GM15510 (cell line): ENCODE measurements around the gene PTPRM.

Experiments
- POLR2A ChIP-seq: IDR thresholded peaks from 3 replicates; pipeline ENCODE4 v1.6.1; 2011; ENCODE audit warnings: borderline replicate concordance; ENCODE audit not compliant: insufficient read length; ENCODE audit errors: extremely low read depth

Gene PTPRM

GRCh38 chr18:8303151-8303755, 736.1 kb downstream of the PTPRM start:
- TF ChIP-seq POLR2A, result no peak

DNA sequence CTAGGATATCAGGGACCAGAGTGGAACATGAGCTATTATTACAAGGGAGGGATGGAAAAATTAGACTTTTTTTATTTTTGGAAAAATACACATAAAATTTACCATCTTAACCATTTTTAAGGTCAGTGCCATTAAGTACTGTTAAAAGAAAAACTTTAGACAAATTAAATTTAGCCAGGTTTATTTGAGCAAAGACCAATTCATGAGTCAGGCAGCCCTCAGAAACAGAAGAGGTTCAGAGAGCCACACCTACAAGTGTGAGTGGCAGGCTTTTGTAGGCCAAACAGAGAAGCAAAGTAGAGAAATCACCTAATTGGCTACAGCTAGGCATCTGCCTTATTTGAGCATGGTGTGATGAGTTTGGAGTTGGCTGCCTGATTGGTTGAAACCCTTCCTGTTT, 740.8 kb downstream of the PTPRM start:
- no peak for TF ChIP-seq POLR2A

DNA sequence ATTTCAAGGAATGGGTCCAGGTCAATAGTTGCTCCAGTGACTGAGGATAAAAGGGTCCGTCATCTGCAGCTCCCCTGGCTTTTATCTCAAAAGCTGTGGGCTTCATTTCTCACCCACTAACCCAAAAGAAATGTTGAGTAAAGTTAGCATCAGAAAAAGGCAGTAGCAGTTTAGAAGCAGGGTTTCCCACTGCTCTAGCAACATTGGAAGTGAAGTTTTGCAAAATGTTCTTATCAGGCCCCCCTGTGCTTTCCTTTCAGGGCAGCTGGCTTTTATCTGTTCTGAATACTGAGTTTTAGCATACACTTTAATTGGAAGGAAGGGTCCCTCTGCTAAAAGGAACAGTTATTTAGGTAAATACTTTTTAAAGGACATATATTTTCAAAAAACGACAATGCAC, 745.9 kb downstream of the PTPRM start:
- TF ChIP-seq POLR2A, result no peak

DNA sequence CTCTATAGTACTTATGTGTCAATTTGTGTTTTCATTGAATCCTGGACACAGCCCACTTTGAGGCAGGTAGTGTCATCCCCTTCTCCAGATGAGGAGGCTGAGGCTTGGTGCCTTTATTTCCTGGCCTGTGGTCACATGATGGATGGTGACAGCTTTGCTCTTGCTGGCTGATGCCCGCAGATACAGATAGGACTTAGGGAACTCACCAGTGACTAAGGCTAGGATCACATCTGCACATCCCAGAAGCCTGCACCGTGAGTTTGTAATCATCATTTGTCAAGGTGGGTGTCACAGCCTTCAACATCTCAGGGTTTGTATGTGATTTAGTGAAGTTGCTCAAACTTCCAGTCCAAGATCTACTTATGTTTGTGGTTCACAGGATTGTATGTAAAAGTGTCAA, 747.0 kb downstream of the PTPRM start:
- no peak for TF ChIP-seq POLR2A

- no peak for TF ChIP-seq POLR2A
Measured at GRCh38 chr18:8319798-8320489, 752.8 kb downstream of the PTPRM start.

DNA sequence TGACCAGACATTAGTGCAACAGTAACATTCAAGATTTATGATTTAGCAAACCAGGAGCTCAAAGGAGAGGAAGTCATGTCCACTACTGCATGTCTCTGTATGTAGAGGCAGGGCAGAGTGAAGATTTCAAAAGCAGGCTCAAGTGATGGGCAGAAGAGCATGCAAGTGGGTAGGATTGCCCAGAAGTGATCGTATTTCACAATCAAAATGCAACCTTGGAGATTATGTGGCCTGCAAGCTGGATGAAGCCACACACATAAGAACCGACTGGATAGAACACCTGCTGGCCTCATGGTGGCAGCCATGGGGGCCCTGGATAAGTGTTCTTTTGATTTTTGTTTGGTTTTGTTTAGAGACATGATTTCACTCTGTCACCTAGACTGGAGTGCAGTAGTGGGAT, 755.4 kb downstream of the PTPRM start:
- TF ChIP-seq POLR2A, result no peak

DNA sequence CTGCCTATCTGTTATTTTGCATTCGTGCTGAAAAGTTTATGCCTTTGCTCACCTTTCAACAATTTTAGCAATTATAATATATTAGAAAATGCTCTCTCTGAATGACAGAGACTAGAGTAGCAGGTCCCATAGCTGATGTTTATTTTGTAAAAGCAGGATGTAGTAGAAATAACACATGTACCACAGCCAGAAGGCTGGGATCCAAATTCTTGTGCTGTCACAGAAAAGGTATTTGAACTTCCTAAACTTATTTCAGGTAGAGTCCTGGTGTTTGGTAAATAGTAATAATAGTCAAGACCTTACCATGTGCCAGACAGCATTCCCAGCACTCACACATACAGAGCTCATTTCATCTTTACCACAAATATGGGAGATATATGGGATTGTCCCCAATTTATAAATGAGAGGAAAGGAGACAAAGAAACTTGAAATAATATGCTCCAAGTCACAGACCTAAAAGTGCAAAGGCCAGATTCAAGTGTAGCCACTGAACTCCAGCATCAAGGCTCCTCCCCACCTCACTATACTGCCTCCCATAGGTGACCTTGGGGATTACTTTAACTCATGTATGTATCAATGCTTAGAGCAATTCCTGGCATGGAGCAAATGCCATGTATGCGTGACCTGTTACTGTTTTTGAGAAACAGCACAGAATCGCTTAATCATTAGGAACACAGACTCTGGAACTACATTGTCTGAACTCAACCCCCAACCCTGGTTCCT, 757.4 kb downstream of the PTPRM start:
- no peak for TF ChIP-seq POLR2A

GRCh38 chr18:8326763-8327394, 759.8 kb downstream of the PTPRM start:
- no peak for TF ChIP-seq POLR2A

GRCh38 chr18:8328126-8328525, 761.0 kb downstream of the PTPRM start:
- no peak for TF ChIP-seq POLR2A

DNA sequence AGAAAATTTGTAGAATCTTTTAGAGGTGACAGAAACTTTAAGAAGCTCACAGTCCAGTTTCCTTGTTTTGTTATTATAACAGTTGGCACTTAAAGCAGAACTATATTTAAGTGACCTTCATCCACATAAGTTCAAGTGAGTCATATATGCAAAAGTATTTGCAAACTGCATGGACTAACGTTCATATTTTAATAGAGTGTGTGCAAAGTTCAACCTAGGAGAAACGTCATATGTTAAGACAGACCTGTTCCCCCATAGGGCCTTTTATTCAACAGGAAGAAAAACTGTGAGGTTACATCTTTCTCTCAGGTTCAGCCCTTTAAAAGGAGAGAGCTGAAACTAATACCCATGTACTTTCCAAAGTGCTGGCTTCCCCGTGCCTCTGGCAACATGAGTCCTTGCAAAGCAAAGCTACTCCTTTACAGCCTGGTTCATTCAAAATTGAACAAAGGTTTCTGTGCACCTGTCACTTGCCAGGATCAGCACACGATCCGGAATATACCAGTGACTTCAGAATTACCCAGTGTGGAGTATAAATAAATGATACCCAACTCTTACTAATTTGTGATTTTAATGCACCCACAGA, 762.2 kb downstream of the PTPRM start:
- TF ChIP-seq POLR2A, result no peak

GRCh38 chr18:8330575-8330974, 763.5 kb downstream of the PTPRM start:
- TF ChIP-seq POLR2A, result no peak

- TF ChIP-seq POLR2A, result no peak
Measured at GRCh38 chr18:8332286-8332685, 765.2 kb downstream of the PTPRM start.

DNA sequence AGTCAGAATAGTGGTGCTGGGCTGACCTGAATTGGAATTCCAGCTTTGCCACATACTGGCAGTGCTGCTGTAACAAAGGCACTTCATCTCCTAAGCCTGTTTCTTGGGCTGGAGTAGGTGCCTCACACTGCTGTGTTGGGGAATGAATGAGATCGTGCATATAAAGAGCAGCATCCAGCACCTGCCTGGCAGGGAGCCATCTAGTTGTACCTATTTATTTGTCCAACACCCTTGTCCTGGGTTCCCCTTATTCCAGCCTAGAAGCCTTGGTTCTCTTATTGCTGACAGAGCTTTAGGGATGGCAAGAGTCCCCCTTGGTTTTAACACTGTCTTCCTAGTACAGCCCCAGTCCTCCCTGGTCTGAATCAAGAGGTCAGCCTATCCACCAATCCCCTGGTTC, 766.8 kb downstream of the PTPRM start:
- TF ChIP-seq POLR2A, result no peak

DNA sequence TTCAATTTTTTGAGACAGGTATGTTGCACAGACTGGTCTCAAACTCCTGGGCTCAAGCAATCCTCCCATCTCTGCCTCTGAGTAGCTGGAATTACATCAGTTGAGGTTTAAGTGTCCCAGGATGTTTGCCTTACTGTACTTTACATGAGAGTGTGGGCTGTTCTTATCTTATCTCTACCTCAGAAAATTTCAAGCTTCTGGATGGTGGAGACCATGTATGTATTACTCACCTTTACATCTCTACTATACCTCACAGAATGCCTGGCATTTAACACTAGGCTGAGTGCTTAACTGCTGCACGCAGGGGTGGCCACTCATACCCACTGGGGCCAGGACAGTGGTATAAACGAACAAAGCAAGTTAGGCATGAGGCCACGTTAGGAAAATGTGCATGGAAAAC, 770.1 kb downstream of the PTPRM start:
- TF ChIP-seq POLR2A, result no peak

- no peak for TF ChIP-seq POLR2A
Measured at GRCh38 chr18:8339210-8339609, 772.1 kb downstream of the PTPRM start.
